B cell (primary cell): Measurements from ENCODE around the gene FAM83G. TPM values are rescaled to one million over a fixed set of nuclear protein-coding genes. Genes with fewer than 3 reads are reported as not detected.

Source experiments
- ATAC-seq: fragments of 200-7000 bp; cut with Tn5 transposase; one replicate; pipeline ENCODE4 v1.10.0; 2021; ENCODE audit warnings: low read depth, mild to moderate bottlenecking, moderate number of reproducible peaks, moderate library complexity
- CTCF ChIA-PET: fragments of 350-600 bp; sonication (Branson Sonifier 250); formaldehyde crosslinking; loops from one replicate; lab custom pipeline; 2021; ENCODE audit warnings: antibody characterized with exemption, inconsistent platforms; lab: Charles Lee
- POLR2A ChIA-PET: fragments of 350-600 bp; sonication (Branson Sonifier 250); formaldehyde crosslinking; loops from one replicate; lab custom pipeline; 2021; ENCODE audit warnings: antibody characterized with exemption; lab: Charles Lee
- DNase-seq: peaks from one replicate; pipeline ENCODE4 v3.0.0; 2013
- H2AFZ ChIP-seq: 2 replicates; pipeline ENCODE4 v1.6.1; 2012; ENCODE audit warnings: mild to moderate bottlenecking, low read depth, low read length; ENCODE audit not compliant: insufficient read depth, poor library complexity, severe bottlenecking
- H3K27ac ChIP-seq, 2 donors: 1 replicate in 1 of 2; 2 replicates in 1 of 2; pipeline ENCODE4 v1.5.1; 2012 to 2013; ENCODE audit warnings: low read length in 2 of 2, mild to moderate bottlenecking in 2 of 2, moderate library complexity in 1 of 2
- H3K27me3 ChIP-seq, 4 experiments: fragments of 200-600 bp in 1 of 4; sonication (generic) in 1 of 4; replicated peaks in 1 of 4; 1 replicate in 2 of 4; 2 replicates in 2 of 4; pipeline versions ENCODE4 v1.6.1 to v1.7.0; 2013 to 2016; ENCODE audit warnings: low read length in 3 of 4, mild to moderate bottlenecking in 2 of 4, mixed read lengths in 1 of 4, moderate library complexity in 1 of 4; ENCODE audit not compliant: insufficient read depth in 4 of 4, control insufficient read depth in 3 of 4; ENCODE audit errors: control extremely low read depth in 1 of 4
- H3K36me3 ChIP-seq, 2 experiments: replicated peaks in 1 of 2; 1 replicate in 1 of 2; 2 replicates in 1 of 2; pipeline versions ENCODE4 v1.6.1 to v1.7.1; 2013; ENCODE audit warnings: low read length in 1 of 2; ENCODE audit not compliant: insufficient read depth in 2 of 2, control insufficient read depth in 1 of 2; ENCODE audit errors: control extremely low read depth in 1 of 2, extremely low read depth in 1 of 2
- H3K4me1 ChIP-seq, 2 donors: fragments of 200-600 bp in 1 of 2; sonication (generic) in 1 of 2; 1 replicate in 1 of 2; 2 replicates in 1 of 2; pipeline versions ENCODE4 v1.5.1 to v1.6.1; 2013 to 2017; ENCODE audit warnings: low read length in 2 of 2; ENCODE audit not compliant: control insufficient read depth in 2 of 2, insufficient read depth in 2 of 2
- H3K4me2 ChIP-seq: replicated peaks from 2 replicates; pipeline ENCODE3; 2012; ENCODE audit warnings: mild to moderate bottlenecking, low read depth, low read length; ENCODE audit not compliant: poor library complexity, severe bottlenecking
- H3K4me3 ChIP-seq, 5 experiments: fragments of 200-600 bp in 1 of 5; sonication (generic) in 1 of 5; 1 replicate in 3 of 5; 2 replicates in 2 of 5; pipeline versions ENCODE4 v1.5.1 to v1.7.0; 2011 to 2016; ENCODE audit warnings: low read length in 4 of 5, mild to moderate bottlenecking in 4 of 5, low read depth in 2 of 5, control low read depth in 1 of 5, moderate library complexity in 1 of 5; ENCODE audit not compliant: insufficient read depth in 1 of 5; ENCODE audit errors: control extremely low read depth in 1 of 5, extremely low read depth in 1 of 5
- H3K79me2 ChIP-seq: fragments of 200-600 bp; sonication (generic); one replicate; pipeline ENCODE4 v1.6.0; 2016; ENCODE audit warnings: low read length; ENCODE audit not compliant: control insufficient read depth, insufficient read depth
- H3K9ac ChIP-seq: fragments of 200-600 bp; sonication (generic); 2 replicates; pipeline ENCODE4 v1.6.1; 2017; ENCODE audit warnings: mild to moderate bottlenecking, low read length, moderate library complexity
- H3K9me3 ChIP-seq, 3 donors: one replicate each; pipeline versions ENCODE4 v1.6.1 to v1.7.1; 2013; ENCODE audit warnings: low read length in 2 of 3; ENCODE audit not compliant: control insufficient read depth in 2 of 3, insufficient read depth in 1 of 3; ENCODE audit errors: control extremely low read depth in 1 of 3
- H4K20me1 ChIP-seq: 2 replicates; pipeline ENCODE4 v1.6.0; 2012; ENCODE audit warnings: mild to moderate bottlenecking, low read length; ENCODE audit not compliant: insufficient read depth, control insufficient read depth, poor library complexity, severe bottlenecking
- H3K27ac Mint-ChIP-seq: one replicate; pipeline ENCODE4 v1.8.0; 2021; ENCODE audit warnings: mixed read lengths
- H3K27me3 Mint-ChIP-seq: one replicate; pipeline ENCODE4 v1.8.0; 2021; ENCODE audit warnings: mixed read lengths
- H3K4me1 Mint-ChIP-seq: one replicate; pipeline ENCODE4 v1.8.0; 2021; ENCODE audit warnings: mixed read lengths
- H3K4me3 Mint-ChIP-seq: one replicate; pipeline ENCODE4 v1.8.0; 2021; ENCODE audit warnings: mixed read lengths
- H3K9me3 Mint-ChIP-seq: one replicate; pipeline ENCODE4 v1.8.0; 2022; ENCODE audit warnings: mixed read lengths; ENCODE audit not compliant: insufficient read depth
- EZH2 ChIP-seq: IDR thresholded peaks from 2 replicates; pipeline ENCODE4 v1.6.1; 2012; ENCODE audit warnings: borderline replicate concordance, low read depth, mild to moderate bottlenecking, moderate library complexity, low read length; ENCODE audit not compliant: insufficient read depth, poor library complexity, severe bottlenecking
- WGBS: methylation state at CpG from one replicate; pipeline ENCODE4 v1.1.5; 2013; ENCODE audit warnings: missing lambda C conversion rate; ENCODE audit not compliant: insufficient coverage; 5-methylcytosine and 5-hydroxymethylcytosine counted together
- intact Hi-C: fragments of 100-400 bp; cut with micrococcal nuclease; formaldehyde crosslinking; loops from one replicate; pipeline ENCODE4 v1.10.0; 2022
- polyA plus RNA-seq: library from polyadenylated mRNA; depleted of rRNA; stranded (reverse); fragments of >200 nt; gene quantifications from 2 replicates; pipeline ENCODE4 v1.2.3, GENCODE V29; 2012
- total RNA-seq, 2 donors: library from RNA; stranded (reverse); fragments of 120-200 nt in 1 of 2; gene quantifications; 1 replicate in 1 of 2; 2 replicates in 1 of 2; pipeline versions ENCODE4 v1.2.3 to v1.2.4, GENCODE V29; 2013 to 2022
- TF ChIP-seq, protein P1 (sequence below): fragments of 200-600 bp; IDR thresholded peaks from one replicate; pipeline ENCODE4 v1.8.0; 2022; ENCODE audit warnings: antibody characterized with exemption, mild to moderate bottlenecking

The FAM83G gene
- total and polyA plus RNA-seq, 2 donors (not counting 1 experiment from before 2014, with no cell fraction given): 4.7 to 14.3 TPM

DNA sequence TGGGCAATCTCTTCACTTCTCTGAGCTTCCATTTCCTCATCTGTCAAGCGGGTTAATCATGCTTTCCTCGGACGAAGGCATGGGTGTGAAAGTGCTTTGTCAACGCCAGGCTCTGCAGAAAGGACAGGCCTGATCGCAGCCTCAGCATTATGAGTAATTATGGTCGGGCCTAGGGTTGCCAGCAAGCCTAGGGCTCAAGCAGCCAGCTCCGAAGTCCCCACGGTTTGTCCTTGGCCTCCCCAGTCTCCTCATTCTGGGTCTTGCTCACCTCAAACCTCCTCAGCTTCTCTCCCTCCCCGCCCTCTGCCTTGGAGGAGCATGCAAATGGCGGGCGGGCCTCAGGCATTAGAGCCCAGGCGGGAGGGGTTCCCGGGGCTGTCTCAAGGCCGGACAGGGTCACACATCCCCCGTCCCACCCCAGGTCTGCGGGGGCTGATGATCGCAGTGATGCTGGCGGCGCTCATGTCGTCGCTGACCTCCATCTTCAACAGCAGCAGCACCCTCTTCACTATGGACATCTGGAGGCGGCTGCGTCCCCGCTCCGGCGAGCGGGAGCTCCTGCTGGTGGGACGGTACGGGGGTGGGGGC, 10.2 kb upstream of the FAM83G start:
- WGBS: 96% methylated on average over 21 of the region's 29 CpGs
- POLR2A ChIA-PET: no interaction called here

More for the DNA sequence above, 10.2 kb upstream of the FAM83G start:
- Histone ChIP-seq H3K4me3 (no peak overlapping the region), H4K20me1 (no peaks in the 10 kb centered on the region), H3K9me3 (no peaks in the 10 kb centered on the region), H3K9ac (no peak overlapping the region), H3K36me3 (no peaks in the 10 kb centered on the region), H3K79me2 (no peaks in the 10 kb centered on the region), H3K27me3 (peaks cover 0 to 5% (median 0%) of the 10 kb centered on the region in 4 experiments), H2AFZ (no peak overlapping the region), H3K27ac (no peak overlapping the region), H3K4me2 (no peak overlapping the region), H3K4me1 (no peaks in the 10 kb centered on the region)
- Mint-ChIP-seq H3K27ac (no peak overlapping the region), H3K9me3 (no peaks in the 10 kb centered on the region), H3K4me3 (no peak overlapping the region), H3K27me3 (no peaks in the 10 kb centered on the region), H3K4me1 (peaks cover 18% of the 10 kb centered on the region)
- CTCF ChIA-PET: interaction anchor here (0.5 to 1.5 kb wide), 4 partner anchors 10 to 978 kb away, joined by 3 to 5 read pairs (median 4); partner anchors contain the start of gene FAM83G
- TF ChIP-seq, protein P1, sequence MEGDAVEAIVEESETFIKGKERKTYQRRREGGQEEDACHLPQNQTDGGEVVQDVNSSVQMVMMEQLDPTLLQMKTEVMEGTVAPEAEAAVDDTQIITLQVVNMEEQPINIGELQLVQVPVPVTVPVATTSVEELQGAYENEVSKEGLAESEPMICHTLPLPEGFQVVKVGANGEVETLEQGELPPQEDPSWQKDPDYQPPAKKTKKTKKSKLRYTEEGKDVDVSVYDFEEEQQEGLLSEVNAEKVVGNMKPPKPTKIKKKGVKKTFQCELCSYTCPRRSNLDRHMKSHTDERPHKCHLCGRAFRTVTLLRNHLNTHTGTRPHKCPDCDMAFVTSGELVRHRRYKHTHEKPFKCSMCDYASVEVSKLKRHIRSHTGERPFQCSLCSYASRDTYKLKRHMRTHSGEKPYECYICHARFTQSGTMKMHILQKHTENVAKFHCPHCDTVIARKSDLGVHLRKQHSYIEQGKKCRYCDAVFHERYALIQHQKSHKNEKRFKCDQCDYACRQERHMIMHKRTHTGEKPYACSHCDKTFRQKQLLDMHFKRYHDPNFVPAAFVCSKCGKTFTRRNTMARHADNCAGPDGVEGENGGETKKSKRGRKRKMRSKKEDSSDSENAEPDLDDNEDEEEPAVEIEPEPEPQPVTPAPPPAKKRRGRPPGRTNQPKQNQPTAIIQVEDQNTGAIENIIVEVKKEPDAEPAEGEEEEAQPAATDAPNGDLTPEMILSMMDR: no peak
- no peak for TF ChIP-seq EZH2
- DNase-seq (no peak), ATAC-seq (no peak)
- intact Hi-C loops: no loop called here
